Measurements from ENCODE around the gene ZCCHC10. TPM values are rescaled to one million over a fixed set of nuclear protein-coding genes. Genes with fewer than 3 reads are reported as not detected.

The ZCCHC10 gene
- total and polyA plus RNA-seq, 9 of the 15 experiments (the other 6 are each of a cell fraction or from before 2014, with no cell fraction given): 11.9 to 146 (median 51.8) TPM

- H3K27me3 ChIP-seq (ENCODE audit: control insufficient read depth in 2 of 2, insufficient read depth in 2 of 2, low read length in 2 of 2): no peaks in the 10 kb centered on the region
- DNase-seq (ENCODE audit: extremely low read depth in 1 of 4, low spot score in 3 of 4): no peak
- no peak for FAIRE-seq
- ChIA-PET CTCF (ENCODE audit: low intra/inter-chr PET ratio) (no interaction called here), POLR2A (interaction anchor here (0.9 kb wide), 1 partner anchor 16 kb away, joined by 4 read pairs; the partner anchor contains the start of gene AFF4)
- H3K9me3 ChIP-seq (replicated peaks; ENCODE audit: control insufficient read depth, insufficient read depth, low read depth, low read length): no peaks in the 10 kb centered on the region
- in situ Hi-C loops (cut with MboI) (no loop called here), intact Hi-C loops (cut with micrococcal nuclease) (no loop called here)
- no peaks in the 10 kb centered on the region for H3K36me3 ChIP-seq (ENCODE audit: control insufficient read depth, insufficient read depth, low read length)
- no peaks in the 10 kb centered on the region for H3K9me1 ChIP-seq (ENCODE audit: control insufficient read depth, insufficient read depth, low read length)
- no peak overlapping the region for H3K4me2 ChIP-seq (ENCODE audit: insufficient read depth, low read length)
- no peak overlapping the region for H3K9ac ChIP-seq (ENCODE audit: insufficient read depth in 1 of 2, low read depth in 2 of 2, low read length in 2 of 2)
- no peaks in the 10 kb centered on the region; a peak in 1 of 5 replicates for H3K4me1 ChIP-seq (replicated peaks in 1 of 2; ENCODE audit: control insufficient read depth in 2 of 2, insufficient read depth in 2 of 2, low read length in 2 of 2)
- no peak for ATAC-seq
- H2AFZ ChIP-seq (ENCODE audit: low read depth, low read length): peak overlapping the region; percentile 11; the same call in 1 of the 2 replicates
- H3K79me2 ChIP-seq (ENCODE audit: control insufficient read depth, insufficient read depth, low read length): no peaks in the 10 kb centered on the region
- no peaks in the 10 kb centered on the region for H4K20me1 ChIP-seq (replicated peaks; ENCODE audit: control insufficient read depth, insufficient read depth, low read length)
- TF ChIP-seq HMG20B (CRISPR knock-in tag; IDR thresholded peaks at IDR 0.05) (no peak), CHCHD3 (CRISPR knock-in tag; IDR thresholded peaks at IDR 0.05) (no peak), HNRNPL (IDR thresholded peaks at IDR 0.05; ENCODE audit: low read depth, low read length) (no peak), THAP12 (CRISPR knock-in tag; IDR thresholded peaks at IDR 0.05) (no peak), NRF1 (conservative IDR thresholded peaks at IDR 0.05 in 1 of 2, IDR thresholded peaks at IDR 0.05 in 1 of 2) (no peak), ZNF766 (CRISPR knock-in tag; conservative IDR thresholded peaks at IDR 0.05) (peak; percentile 97)
- 51% methylated on average over 3 of the region's 3 CpGs for WGBS (ENCODE audit: insufficient coverage, low coverage, missing lambda C conversion rate)
- H3K27ac ChIP-seq (ENCODE audit: extremely low read depth, low read depth, low read length): no peak overlapping the region
- H3K4me3 ChIP-seq: no peak overlapping the region
- no TSS peak for BruUV-seq (replicated peaks)
These were observed 46.9 kb downstream of the ZCCHC10 start for GRCh38 chr5:132979367-132979940.
